NCI-H2227 treated with DMSO at 0.1 percent for 48 hours (cell line): Measurements from ENCODE around the gene KLHL18.
A peak's percentile ranks its signal among the peaks of the same experiment; 100 is the strongest.
"Not testable (repeated sequence)": the region's sequence is repeated elsewhere in the genome, so short reads cannot be mapped to it uniquely, and the experiment has no call there.

Experiments
- DNase-seq: peaks from one replicate; lab custom pipeline; 2025; lab: John Stamatoyannopoulos, UW

The KLHL18 gene

DNA sequence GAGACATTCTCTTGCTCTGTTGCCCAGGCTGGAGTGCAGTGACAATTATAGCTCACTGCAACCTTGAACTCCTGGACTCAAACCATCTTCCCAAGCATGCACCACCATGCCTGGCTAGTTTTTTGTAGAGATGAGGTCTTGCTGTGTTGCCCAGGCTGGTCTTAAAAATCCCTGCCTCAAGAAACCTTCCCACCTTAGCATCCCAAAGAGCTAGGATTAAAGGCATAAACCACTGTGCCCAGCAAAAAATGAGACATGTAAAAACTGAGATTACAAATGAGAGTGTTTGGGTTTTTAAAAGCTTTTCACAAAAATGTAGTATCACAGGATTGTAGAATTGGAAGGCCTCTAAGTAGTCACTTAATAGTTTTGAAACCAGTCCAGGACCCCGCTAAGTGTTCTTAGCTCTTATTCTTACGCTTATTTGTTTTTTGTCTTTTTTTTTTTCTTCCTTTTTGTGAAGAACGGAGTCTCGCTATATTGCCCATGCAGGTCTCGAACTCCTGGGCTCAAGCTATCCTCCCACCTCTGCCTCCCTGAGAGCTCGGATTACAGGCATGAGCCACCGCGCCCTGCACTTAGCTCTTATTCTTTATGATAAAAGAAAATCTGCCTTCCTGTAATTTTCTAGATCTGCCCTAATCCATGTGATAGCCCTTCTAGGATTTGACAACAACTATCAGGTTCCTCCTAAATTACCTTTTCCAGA lies 31.5 kb downstream of the KLHL18 start:
- DNase-seq, result no peak

DNA sequence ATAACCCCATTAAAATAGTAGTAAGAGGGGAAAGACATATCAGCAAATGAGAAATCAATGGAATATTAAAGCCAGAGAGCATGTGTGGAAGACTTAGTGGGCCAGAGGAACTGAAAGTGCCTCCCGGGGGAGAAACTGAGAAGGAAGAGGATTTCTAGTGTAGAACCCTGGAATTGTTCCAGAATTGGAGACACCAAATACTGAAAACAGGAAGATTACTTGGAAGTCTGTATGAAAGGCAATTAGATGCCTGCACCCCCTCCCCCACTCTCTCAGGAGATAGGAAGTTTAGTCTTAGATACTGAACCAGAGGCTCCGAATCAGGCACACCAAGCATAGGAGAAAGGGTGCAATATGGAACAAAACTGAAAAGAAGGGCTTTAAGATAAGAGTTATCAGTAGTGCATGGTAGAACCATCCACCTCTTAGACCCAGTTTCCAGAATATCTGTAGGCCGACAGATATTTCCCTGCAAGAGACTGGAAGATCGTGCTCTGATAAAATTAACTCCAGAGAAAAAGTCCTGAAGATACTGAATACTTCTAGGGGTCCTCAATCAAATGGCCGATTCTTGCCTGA lies 32.4 kb downstream of the KLHL18 start:
- no peak for DNase-seq

DNA sequence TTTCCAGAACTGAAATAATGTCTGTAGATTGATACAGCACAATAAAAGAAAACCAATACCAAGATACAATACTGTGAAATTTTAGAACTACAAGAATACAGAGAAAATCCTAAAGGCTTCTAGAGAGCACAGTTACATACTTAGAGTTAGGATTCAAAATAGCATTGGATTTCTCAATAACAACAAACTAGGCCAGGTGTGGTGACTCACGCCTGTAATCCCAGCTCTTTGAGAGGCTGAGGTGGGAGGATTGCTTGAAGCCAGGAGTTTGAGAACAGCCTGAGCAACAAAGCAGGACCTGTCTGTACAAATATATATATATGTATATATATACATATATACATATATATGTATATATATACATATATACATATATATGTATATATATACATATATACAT lies 33.4 kb downstream of the KLHL18 start:
- DNase-seq, result not testable (repeated sequence)

DNA sequence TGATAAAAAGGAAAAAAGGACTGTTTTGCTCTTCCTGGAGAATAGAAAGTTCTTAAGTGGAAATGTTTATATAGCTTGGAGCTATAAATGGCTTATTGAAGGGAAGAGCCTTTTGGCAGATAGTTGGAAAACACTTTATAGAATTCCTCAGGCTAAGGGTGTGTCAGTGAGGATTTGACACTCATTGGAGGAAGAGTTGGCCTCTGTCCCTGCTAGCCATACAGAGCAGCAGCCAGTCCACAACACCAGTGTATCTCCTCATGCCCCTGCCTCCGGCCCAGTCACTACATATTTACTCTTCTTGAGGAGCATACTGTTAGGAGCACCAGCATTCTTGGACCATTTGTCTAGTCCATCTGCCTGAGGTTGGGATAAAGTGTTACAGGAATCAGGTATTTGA lies 36.2 kb downstream of the KLHL18 start:
- no peak for DNase-seq

DNA sequence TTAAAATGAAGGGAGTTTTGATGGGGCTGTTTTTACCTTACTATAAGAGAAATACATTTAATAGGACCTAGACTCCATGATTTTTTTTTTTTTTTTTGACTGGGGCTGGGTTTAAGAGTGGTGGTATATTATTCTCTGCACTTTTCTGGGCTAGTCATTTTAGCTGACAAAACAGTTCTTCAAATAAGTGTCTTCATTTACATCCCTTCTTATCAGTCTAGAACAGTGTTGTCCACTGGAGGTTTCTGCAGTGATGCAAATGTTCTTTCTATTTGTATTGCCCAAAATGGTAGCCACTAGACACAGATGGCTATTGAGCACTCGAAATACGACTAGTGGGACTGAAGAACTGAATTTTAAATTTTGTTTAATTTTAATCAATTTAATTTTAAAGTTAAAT lies 37.2 kb downstream of the KLHL18 start:
- no peak for DNase-seq

DNA sequence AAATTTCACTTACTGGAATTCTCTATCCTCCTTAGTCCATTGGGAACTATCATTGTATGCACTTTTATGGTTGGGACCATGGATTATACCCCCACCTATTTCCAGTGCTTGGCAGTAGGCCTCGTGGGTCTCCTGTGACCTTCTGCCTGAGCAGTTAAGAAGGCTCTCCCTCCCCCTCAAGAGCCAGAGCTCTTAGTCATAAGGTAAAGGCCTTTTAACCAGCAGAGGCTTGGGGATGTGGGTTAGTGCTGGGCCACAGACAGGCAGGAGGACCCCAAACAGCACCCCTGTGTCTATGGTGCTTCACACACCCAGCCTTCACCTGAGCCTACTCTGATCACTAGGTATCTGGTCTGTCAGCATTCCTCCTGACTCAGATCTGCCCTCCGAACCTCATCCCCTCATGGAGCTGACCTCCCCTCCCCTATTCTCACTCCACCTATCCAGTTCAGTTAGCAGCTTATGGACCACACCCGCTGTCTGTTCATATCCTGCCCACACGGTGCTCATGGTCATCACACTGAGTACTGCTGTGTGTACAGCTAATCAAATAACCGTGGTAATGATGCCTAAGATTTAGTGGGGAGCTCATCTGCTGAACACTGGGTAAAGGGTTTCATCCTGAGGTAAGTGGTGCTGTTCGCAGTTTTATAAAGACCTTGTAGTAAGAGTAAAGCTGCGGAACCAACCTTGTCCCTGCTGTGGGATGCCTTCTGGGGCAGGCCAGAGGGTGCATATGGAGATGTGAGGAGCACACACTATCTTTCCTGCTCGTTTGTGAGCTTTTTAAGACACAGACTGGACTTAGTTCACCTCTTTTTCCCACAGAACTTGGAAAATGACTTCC lies 40.9 kb downstream of the KLHL18 start:
- DNase-seq, result no peak

DNA sequence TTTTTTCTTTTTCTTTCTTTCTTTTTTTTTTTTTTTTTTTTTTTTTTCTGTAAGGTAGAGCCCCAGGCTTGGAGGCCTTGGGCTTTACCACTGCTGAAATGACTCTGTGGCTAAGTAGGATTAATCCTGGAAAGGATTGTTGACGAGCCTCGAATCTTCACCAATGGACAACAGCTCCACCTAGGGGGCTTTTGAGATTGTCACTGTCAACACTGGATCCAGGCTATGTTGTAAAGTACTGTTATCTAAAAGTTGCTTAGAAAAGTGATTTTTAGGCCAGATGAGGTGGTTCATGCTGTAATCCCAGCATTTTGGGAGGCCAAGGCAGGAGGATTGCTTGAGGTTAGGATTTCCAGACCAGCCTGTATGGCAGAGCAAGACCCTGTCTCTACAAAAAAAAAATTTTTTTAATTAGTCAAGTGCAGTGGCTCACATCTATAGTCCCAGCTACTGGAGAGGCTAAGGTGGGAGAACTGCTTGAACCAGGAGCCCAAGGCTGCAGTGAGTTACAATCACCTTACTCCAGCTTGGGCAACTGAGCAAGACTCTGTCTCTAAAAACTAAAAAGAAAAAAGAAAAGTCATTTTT lies 41.6 kb downstream of the KLHL18 start:
- peak; percentile 66 for DNase-seq

DNA sequence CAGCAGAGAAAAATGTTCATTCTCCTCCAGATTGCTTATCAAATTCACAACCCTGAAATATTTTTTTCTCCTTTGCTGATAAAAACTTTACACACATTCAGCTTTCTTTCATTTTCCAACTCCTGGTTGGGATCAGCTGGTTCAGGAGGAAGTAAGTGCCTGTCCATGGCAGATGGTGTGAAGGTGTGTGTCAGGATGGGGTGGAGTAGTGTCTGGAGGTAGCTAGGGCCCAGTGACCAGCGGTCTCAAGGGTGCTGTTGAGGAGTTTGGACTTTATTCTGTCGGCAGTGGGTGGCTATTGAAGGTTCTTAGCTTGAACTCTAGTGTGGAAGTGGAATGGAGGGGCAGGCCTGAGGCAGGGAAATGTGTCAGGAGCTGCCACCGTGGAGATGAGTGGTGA lies 51.2 kb downstream of the KLHL18 start:
- no peak for DNase-seq

DNA sequence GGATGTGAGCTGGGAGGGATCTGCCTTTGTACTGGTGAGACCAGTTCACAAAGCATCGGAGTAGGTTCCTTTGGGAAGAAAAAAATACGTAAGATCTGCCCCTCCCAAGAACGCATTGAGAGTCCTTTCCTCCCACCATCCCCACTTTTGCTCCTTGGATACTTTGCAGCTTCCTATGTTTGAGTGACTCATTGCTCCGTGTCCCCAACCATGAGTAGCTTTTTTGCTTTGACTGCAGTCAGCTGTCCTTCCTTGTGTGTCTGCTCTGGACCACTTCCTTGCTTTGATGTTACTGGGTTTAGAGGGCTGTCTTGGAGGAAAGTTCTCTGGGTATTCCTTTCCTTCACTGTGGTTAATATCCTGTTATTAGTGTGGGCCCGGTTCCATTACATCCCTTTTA lies 54.9 kb downstream of the KLHL18 start:
- no peak for DNase-seq

DNA sequence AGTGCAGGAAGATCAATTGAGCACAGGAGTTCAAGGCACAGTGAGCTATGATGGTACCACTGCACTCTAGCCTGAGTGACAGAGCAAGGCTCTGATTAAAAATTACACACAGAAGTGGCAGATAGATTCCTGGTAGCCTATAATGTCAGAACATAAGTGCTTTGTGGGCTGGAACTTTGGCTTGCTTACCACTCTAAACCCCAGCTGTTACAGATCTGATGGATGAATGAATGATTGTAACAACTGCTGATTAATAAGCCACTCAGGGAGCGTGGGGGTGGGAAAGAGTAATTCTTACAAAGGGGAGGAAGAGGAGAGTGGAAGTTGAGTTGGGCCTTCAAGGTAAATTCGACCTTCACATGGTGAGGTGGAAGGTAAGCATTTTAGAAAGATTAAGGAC lies 57.2 kb downstream of the KLHL18 start:
- no peak for DNase-seq

DNA sequence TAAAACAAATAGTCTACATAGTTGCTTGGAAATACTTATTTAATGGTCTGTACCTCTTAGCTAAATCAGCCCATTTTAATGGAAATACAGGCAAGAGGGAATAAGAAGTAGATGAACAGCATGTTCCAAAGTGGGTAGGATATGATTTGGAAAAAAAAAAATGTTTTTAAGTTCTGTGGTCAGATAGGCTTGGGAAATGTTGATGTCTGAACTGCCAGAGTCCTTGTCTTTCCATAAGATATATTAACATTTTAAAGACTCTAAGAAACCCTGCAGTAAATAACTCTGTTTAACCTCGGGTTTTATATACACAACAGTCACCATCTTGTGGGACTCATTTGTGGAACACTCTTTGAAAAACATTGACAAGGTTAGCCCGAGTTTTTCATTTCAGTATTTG lies 58.1 kb downstream of the KLHL18 start:
- no peak for DNase-seq

DNA sequence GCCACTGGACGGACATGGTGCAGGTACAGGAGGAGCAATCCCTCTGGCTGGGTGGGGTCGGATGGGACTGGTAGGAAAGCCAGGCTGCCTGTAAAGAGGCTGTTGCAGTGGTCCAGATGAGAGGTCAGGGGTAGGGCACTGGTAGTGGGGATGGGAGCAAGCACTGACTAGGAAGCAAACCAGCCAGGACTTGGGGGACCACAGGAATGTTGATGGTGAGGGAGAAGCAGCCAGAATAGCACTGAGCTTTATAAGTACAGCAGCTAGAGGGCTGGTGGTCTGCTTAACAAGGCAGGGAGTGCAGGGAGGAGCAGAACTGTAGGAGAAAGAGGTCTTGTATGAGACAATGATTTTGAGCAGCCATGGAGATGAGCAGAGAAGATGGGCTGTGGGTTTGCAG lies 59.4 kb downstream of the KLHL18 start:
- DNase-seq, result no peak

DNA sequence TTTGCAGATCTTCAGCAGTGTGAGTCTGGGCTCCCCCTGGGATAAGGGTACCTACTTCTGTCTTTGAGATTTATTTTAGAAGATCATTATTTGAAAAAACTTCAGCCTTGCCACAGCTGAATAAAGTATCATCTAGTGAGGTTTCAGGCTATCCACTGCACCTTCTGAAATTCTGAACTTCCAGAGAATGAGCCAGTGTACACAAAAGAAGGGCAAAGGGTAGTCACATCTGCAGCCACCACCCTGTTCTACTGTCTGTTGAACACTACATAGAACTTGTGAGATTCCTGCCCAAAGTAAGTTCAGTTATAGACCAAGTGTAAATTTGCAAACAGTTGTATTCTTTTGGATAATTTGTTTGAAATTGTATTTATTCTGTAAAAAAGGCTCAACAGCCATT lies 60.1 kb downstream of the KLHL18 start:
- no peak for DNase-seq

DNA sequence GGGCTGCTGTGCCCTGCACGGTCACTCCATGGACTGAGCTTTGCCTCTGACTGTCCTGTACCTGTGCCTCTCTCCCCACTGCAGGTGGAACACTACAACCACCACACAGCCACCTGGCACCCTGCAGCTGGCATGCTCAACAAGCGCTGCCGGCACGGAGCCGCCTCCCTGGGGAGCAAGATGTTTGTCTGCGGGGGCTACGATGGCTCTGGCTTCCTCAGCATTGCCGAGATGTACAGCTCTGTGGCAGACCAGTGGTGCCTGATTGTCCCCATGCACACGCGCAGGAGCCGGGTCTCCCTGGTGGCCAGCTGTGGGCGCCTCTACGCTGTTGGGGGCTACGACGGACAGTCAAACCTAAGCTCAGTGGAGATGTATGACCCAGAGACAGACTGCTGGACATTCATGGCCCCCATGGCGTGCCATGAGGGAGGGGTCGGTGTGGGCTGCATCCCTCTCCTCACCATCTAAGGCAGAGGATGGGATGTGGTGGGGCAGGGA lies 60.8 kb downstream of the KLHL18 start:
- no peak for DNase-seq

DNA sequence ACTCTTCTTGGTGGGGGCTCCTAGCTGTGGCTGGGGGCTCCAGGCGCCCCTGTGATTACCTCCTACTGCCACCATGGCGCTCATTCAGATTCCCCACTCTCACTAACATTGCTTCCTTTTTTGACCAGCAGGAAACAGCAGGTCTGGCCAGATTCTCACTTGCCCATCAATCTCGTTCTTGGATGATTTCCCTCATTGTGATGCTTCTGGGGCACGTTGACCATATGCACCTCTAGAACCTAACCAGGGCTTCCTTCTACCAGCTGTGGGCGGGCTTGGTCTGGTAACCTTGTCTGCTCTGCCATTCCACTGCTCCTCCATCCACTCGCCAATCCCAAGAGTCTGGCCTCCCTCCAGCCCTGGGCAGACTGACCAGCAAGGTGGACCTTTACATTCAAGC lies 62.2 kb downstream of the KLHL18 start:
- no peak for DNase-seq

DNA sequence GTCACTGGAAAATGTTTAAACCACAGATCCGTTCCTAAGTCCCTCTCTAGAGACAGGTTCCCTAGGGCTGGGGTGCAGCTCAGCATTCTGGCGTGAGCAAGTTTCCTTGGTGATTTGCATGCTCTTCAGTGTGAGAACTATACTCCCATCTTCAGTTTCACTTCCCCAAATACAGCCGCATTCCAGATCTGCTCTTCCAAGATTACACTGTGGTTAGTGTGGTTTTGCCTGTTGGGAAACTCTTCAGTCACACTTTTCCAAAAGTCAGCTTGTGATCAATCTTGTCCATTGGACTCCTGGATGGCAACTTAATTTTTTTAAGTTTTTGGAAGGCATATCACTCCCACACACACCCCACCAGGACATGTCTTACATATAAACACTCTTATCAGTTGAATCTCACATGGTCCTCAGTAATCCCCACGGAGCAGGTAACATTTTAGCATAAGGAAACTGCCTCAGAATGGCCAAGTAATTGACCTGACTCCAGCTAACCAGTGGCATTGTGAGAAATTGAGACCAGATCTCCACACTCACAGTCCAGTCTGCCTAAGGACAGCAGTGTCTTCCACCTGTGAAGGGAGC lies 64.6 kb downstream of the KLHL18 start:
- DNase-seq, result no peak

DNA sequence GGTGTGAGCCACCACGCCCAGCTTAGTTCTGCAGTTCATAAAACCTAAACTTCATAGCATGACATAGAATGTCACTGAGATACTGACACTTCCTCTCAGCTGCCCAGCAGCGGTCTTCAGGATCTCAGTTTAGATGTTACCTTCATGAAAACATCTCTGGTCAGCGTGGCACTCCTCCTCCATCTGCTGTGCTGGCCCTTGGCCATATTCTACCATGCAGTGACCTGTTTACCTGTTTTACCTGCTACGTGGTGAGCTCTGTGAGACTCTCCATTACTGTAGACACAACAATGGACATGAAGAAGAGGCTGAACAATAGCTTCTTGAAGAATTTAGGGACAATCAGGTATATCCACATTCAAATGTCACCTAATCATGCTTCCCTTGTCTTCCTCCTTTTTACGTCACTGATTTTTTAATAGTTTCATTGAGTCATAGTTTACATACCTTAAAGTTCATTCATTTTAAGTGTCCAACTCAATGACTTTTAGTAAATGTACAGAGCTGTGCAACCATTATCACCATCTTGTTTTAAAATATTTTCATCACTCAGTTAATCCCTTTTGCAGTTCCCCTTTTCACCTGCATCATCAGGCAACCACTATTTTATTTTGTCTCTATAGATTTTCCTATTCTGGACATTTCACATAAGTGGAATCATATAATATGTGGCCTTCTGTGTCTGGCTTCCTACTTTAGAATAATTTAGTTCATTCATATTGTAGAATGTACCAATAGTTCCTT lies 65.8 kb downstream of the KLHL18 start:
- no peak for DNase-seq

DNA sequence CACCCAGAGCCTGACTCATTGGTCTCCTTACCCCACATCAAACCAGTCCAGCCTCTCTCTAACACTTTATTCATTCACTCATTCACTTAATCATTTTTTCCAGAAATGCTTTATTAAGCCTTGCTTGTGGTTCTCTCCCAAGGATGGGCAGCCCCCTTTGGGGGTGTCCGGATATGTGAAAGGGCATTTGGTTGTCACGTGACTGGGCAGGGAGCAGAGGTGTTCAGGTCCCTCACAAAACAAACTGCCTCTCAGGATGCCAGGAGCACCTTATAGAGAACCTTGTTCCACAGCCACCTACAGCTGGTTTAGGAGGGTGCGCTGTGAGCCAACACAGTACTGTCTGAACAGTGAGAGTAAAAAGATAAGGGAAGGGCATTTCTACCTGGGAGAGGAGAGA lies 72.3 kb downstream of the KLHL18 start:
- DNase-seq, result no peak

DNA sequence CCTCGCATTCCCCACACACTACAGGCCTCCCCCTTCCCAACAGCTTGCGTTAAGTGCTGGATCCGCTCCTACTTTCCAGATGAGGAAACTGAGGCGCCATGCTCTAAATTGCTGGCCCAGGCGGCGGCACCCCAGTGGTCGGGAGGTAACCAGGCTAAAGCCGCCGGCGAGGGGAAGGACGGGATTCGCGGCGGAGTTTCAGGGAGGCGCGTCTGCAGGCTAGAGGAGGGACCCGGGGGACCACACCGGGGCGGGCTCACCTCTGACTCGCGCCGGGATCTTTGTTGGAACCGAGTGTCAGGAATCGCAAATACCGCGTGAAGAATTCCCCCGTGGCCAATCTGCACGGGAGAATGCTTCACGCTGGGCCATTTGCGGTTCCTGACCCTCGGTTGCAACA lies 73.5 kb downstream of the KLHL18 start:
- no peak for DNase-seq

DNA sequence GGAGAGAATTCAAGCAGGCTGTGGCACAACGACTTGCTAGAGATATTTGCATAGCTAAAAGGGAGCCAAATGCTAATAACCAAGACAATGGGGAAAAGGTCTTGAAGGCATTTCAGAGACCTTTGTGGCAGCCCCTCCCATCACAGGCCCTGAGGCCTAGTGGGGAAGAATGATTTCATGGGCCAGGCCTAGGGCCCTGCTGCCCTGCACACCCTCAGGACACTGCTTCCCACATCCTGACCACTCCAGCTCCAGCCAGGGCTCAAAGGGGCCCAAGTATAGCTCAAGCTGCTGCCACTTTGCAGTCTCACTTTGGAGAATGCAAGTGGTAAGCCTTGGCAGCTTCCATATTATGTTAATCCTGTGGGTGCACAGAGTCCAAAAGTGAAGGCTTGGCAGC lies 76.6 kb downstream of the KLHL18 start:
- no peak for DNase-seq

DNA sequence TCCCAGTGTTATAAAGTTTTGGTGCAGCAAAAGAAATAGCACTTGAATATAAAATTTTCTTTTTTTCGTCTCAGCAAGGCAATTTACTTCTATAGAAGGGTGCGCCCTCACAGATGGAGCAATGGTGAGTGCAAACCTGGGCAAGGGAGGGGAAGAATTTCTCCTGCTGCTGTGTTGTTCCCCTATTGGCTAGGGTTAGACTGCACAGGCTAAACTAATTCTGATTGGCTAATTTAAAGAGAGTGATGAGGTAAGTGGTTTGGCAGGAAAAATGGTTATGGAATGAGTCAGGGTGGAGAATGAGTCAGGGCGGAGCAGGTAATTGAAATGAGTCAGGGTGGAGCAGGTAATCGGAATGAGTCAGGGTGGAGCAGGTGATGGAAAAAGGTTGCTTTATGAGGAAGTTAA lies 77.4 kb downstream of the KLHL18 start:
- DNase-seq, result not testable (repeated sequence)

DNA sequence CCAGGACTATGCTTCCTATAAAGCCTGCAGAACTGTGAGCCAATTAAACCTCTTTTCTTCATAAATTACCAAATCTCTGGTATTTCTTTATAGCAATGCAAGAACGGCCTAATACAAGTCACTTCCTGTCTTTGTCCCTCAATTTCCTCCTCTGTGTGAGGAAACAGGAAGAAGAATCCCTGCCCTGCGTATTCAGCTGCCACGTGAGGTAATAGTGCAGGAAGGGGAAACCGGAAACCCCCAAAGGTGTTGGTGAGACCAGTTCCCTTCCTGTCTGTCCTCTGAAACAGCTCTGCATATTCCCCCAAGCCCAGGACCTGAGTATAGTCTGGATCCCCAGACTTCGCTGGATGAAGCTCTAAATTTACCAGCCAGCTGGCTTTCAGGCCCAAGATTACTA lies 80.0 kb downstream of the KLHL18 start:
- DNase-seq, result no peak
